SU-DHL-6 (cell line): ENCODE measurements around the gene WNT9A.

Experiments
- H2AFZ ChIP-seq: fragments of 200-600 bp; sonication (generic); 2 replicates; pipeline ENCODE4 v1.6.1; 2014; ENCODE audit warnings: low read depth, mild to moderate bottlenecking, moderate library complexity, mixed read lengths, antibody characterized with exemption, low read length; ENCODE audit not compliant: severe bottlenecking
- H3F3A ChIP-seq: fragments of 200-600 bp; shearing (Covaris generic); 2 replicates; pipeline ENCODE4 v1.6.0; 2016; ENCODE audit warnings: antibody characterized with exemption, mild to moderate bottlenecking; ENCODE audit not compliant: insufficient read depth
- H3K27ac ChIP-seq: fragments of 200-600 bp; sonication (generic); 2 replicates; pipeline ENCODE4 v1.5.1; 2016; ENCODE audit warnings: low read depth, mild to moderate bottlenecking, low read length, moderate library complexity, mixed read lengths
- H3K27me3 ChIP-seq: fragments of 200-600 bp; sonication (generic), shearing (Covaris generic); 2 replicates; pipeline ENCODE4 v1.6.0; 2014; ENCODE audit warnings: mild to moderate bottlenecking, low read length
- H3K36me3 ChIP-seq: fragments of 200-600 bp; sonication (generic); 2 replicates; pipeline ENCODE4 v1.6.1; 2014; ENCODE audit warnings: mild to moderate bottlenecking, low read length, mixed read lengths
- H3K4me2 ChIP-seq: fragments of 300-600, 200-600 bp; shearing (Covaris generic), sonication (generic); 2 replicates; pipeline ENCODE4 v1.6.0; 2014; ENCODE audit warnings: low read length, low read depth, mild to moderate bottlenecking; ENCODE audit not compliant: poor library complexity, severe bottlenecking
- H3K4me3 ChIP-seq: fragments of 200-600 bp; sonication (generic); 2 replicates; pipeline ENCODE4 v1.5.1; 2014; ENCODE audit warnings: antibody characterized with exemption, low read length, mild to moderate bottlenecking, mixed read lengths; ENCODE audit not compliant: insufficient read depth, poor library complexity, severe bottlenecking
- H3K79me2 ChIP-seq: fragments of 200-600 bp; sonication (generic); 2 replicates; pipeline ENCODE4 v1.6.1; 2014; ENCODE audit warnings: mild to moderate bottlenecking, low read length, moderate library complexity; ENCODE audit not compliant: insufficient read depth
- H3K9ac ChIP-seq: fragments of 200-600 bp; sonication (generic); 2 replicates; pipeline ENCODE4 v1.7.0; 2014; ENCODE audit warnings: mild to moderate bottlenecking, low read length
- H3K9me2 ChIP-seq: fragments of 200-600 bp; sonication (generic); replicated peaks from 2 replicates; pipeline ENCODE4 v1.6.1; 2014; ENCODE audit warnings: low read length; ENCODE audit not compliant: insufficient read depth
- H3K9me3 ChIP-seq: fragments of 200-600 bp; sonication (generic); 2 replicates; pipeline ENCODE4 v1.6.1; 2014; ENCODE audit warnings: low read length, mixed read lengths; ENCODE audit not compliant: insufficient read depth
- H4K20me1 ChIP-seq: fragments of 200-600 bp; sonication (generic); 2 replicates; pipeline ENCODE4 v1.6.1; 2014; ENCODE audit warnings: low read depth, mild to moderate bottlenecking, antibody characterized with exemption, low read length, moderate library complexity, mixed read lengths
- EZH2phosphoT487 ChIP-seq: fragments of 200-600 bp; sonication (generic), shearing (Covaris generic); conservative IDR thresholded peaks from 2 replicates; pipeline ENCODE4 v1.6.1; 2018; ENCODE audit warnings: mild to moderate bottlenecking, antibody characterized with exemption, low read length, moderate library complexity, mixed read lengths
- TF ChIP-seq, protein P1 (sequence below): fragments of 200-600 bp; sonication (generic); IDR thresholded peaks from one replicate; pipeline ENCODE4 v1.5.1; 2017; ENCODE audit warnings: antibody characterized with exemption, mild to moderate bottlenecking, low read length, moderate library complexity; ENCODE audit not compliant: insufficient read depth, poor library complexity, severe bottlenecking

Gene WNT9A

DNA sequence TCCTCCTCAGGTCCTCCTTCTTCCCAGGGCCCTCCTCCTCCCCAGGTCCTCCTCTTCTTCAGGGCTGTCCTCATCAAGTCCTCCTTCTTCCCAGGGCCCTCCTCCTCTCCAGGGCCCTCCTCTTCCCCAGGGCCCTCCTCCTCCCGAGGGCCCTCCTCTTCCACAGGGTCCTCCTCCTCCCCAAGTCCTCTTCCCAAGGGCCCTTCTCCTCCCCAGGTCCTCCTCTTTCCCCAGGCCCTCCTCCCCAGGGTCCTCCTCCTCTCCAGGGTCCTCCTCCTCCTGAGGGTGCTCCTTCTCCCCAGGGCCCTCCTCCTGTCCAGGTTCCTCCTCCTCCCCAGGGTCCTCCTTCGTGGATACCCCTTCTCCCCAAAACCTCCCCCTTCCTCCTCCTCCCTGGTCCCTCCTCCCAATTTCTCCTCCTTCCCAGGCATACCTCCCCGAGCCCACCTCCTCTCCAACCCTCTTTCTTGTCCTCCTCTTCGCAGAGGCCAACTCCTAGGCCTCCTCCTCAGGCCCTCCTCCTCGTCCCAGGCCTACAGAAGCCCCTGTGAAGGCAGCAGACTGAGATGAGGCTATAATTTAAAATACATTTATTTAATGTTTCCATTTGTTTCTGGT, 29.5 kb downstream of the WNT9A start:
- no peaks in the 10 kb centered on the region for H3K27me3 ChIP-seq
- H3F3A ChIP-seq = no peaks in the 10 kb centered on the region
- H3K4me2 ChIP-seq = no peak overlapping the region
- no peak for TF ChIP-seq EZH2phosphoT487
- TF ChIP-seq, protein P1, sequence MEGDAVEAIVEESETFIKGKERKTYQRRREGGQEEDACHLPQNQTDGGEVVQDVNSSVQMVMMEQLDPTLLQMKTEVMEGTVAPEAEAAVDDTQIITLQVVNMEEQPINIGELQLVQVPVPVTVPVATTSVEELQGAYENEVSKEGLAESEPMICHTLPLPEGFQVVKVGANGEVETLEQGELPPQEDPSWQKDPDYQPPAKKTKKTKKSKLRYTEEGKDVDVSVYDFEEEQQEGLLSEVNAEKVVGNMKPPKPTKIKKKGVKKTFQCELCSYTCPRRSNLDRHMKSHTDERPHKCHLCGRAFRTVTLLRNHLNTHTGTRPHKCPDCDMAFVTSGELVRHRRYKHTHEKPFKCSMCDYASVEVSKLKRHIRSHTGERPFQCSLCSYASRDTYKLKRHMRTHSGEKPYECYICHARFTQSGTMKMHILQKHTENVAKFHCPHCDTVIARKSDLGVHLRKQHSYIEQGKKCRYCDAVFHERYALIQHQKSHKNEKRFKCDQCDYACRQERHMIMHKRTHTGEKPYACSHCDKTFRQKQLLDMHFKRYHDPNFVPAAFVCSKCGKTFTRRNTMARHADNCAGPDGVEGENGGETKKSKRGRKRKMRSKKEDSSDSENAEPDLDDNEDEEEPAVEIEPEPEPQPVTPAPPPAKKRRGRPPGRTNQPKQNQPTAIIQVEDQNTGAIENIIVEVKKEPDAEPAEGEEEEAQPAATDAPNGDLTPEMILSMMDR = no peak
- no peaks in the 10 kb centered on the region for H3K79me2 ChIP-seq
- H3K9me3 ChIP-seq = no peaks in the 10 kb centered on the region
- H2AFZ ChIP-seq = no peak overlapping the region
- H3K9me2 ChIP-seq = no peaks in the 10 kb centered on the region
- no peaks in the 10 kb centered on the region for H3K36me3 ChIP-seq
- H3K27ac ChIP-seq = no peak overlapping the region
- no peak overlapping the region for H3K4me3 ChIP-seq
- H3K9ac ChIP-seq = no peak overlapping the region
- H4K20me1 ChIP-seq = no peaks in the 10 kb centered on the region

DNA sequence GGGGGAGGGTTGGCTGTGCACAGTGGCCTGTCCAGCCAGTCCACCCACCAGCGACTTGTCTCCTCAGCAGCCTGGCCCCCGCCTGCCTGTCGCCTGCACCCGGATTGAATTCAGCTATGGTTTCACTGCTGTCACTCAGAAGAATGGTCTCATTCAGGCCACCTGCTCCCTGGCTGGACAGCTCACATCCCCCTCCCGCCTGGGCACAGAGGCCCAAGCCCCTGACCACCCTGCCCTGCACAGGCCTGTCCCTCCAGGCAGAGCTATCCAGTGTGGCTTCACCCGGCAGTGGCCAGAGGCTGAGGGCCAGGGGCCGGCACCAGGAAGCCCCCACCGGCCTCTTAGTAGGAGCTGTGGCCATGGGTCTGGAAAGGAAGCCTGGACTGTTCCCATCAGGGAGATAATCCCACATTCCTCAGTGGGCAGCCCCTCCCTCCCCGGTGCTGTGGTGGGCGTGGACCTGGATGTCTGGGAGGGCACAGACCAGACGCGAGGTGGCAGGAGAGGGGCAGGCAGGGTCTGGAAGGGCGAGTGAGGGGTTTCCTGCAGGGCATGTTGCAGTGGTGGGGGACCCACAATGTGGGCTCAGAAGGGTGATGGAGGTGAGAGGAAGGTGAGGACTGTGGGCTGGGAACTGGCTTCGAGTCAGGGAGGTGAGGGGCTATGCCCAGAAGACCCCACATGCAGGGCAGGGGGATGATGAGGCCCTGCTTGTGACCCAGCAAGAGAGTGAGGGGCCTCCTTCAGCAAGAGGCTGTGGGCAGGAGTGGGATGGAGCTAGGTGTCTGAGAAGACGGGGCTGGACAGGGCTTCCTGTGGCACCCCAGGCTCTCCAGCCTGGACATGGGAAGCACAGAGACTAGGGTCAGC, 30.4 kb downstream of the WNT9A start:
- no peaks in the 10 kb centered on the region for H3F3A ChIP-seq
- no peaks in the 10 kb centered on the region for H3K9me2 ChIP-seq
- H3K27me3 ChIP-seq = no peaks in the 10 kb centered on the region
- no peak overlapping the region for H2AFZ ChIP-seq
- no peak overlapping the region for H3K4me2 ChIP-seq
- no peaks in the 10 kb centered on the region for H3K36me3 ChIP-seq
- H3K9me3 ChIP-seq = no peaks in the 10 kb centered on the region
- no peak overlapping the region for H3K27ac ChIP-seq
- no peaks in the 10 kb centered on the region for H4K20me1 ChIP-seq
- H3K4me3 ChIP-seq = no peak overlapping the region
- H3K79me2 ChIP-seq = no peaks in the 10 kb centered on the region
- no peak overlapping the region for H3K9ac ChIP-seq
- TF ChIP-seq EZH2phosphoT487 = no peak
- TF ChIP-seq, protein P1 = no peak

DNA sequence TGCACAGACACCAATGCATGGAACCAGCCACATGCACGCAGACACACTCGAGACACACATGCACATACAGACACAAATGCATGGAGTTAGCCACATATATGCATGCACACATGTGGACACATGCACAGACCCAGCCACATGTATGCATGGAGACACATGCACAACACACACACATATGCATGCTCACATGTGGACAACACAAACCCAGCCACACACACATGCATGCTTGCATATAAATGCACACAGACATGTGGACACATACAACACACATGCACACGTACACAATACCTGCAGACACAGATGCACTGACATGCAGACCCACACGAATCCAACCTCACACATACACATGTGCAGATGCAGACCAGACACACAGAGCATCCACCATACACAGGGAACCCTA, 31.1 kb downstream of the WNT9A start:
- no peaks in the 10 kb centered on the region for H3K36me3 ChIP-seq
- H3K27ac ChIP-seq = no peak overlapping the region
- H2AFZ ChIP-seq = no peak overlapping the region
- H3K4me2 ChIP-seq = no peak overlapping the region
- H3K9me3 ChIP-seq = no peaks in the 10 kb centered on the region
- H3F3A ChIP-seq = no peaks in the 10 kb centered on the region
- H4K20me1 ChIP-seq = no peaks in the 10 kb centered on the region
- H3K27me3 ChIP-seq = no peaks in the 10 kb centered on the region
- H3K9me2 ChIP-seq = no peaks in the 10 kb centered on the region
- TF ChIP-seq, protein P1 = no peak
- H3K4me3 ChIP-seq = no peak overlapping the region
- no peak overlapping the region for H3K9ac ChIP-seq
- no peaks in the 10 kb centered on the region for H3K79me2 ChIP-seq
